DMS53 treated with DMSO at 0.1 percent for 48 hours (cell line): ENCODE results near the gene PPM1L.

ENCODE experiments used
- DNase-seq: peaks from one replicate; lab custom pipeline; 2025; ENCODE audit not compliant: unreplicated experiment; lab: John Stamatoyannopoulos, UW

PPM1L gene

DNA sequence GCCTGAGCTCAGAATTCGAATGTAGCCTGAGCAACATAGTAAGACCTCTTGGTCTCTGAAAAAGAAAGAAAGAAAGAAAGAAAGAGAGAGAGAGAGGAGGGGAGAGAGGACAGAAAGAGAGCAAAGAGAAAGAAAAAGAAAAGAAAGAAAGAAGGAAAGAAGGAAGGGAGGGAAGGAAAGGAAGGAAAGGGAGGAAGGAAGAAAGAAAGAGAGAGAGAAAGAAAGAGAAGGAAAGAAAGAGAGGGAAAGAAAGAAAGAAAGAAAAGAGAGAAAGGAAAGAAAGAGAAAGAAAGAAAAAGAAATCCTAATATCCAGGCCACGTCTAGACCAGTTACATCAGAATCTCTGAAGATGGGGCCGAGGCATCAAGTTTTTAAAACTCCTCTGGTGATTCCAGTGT is 50.7 kb downstream of the PPM1L start:
- no peak for DNase-seq

DNA sequence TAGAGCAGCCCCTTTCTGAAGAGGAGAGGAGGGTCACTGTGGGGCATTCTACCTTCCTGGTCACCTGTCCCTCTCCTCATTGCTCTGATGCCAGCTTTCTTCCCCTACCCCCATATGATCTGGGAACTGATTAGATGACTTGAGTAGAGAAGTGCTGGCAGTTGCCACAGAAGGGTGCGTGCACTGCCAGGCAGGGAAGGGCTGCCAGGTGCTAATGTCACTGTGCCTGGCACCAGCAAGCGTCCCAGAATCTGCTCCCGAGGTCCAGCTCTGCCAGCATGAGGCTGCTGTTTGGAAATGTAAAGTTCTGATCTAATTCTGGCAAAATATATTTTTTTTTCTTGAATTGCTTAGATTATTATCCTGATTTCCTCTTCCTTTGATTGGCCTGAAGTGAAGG is 52.8 kb downstream of the PPM1L start:
- no peak for DNase-seq

DNA sequence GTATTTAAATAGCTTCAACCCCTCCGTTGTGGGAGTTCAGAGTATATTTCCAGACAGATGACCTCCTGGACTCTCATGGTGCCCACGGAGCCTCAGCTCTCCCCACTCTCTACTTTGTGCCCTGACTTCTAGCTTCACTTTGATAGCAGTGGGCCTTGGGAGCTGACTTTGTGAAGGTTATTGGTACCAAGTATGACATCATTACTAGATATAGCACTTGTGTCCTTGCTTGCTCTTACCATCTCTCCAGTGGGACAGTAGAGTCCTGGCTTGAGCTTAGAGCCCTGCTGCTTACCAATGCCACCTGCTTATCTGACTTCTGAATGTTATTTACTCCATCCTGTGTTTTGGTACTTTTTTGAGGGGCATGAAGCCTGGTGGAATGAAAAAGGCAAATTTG is 53.4 kb downstream of the PPM1L start:
- no peak for DNase-seq

DNA sequence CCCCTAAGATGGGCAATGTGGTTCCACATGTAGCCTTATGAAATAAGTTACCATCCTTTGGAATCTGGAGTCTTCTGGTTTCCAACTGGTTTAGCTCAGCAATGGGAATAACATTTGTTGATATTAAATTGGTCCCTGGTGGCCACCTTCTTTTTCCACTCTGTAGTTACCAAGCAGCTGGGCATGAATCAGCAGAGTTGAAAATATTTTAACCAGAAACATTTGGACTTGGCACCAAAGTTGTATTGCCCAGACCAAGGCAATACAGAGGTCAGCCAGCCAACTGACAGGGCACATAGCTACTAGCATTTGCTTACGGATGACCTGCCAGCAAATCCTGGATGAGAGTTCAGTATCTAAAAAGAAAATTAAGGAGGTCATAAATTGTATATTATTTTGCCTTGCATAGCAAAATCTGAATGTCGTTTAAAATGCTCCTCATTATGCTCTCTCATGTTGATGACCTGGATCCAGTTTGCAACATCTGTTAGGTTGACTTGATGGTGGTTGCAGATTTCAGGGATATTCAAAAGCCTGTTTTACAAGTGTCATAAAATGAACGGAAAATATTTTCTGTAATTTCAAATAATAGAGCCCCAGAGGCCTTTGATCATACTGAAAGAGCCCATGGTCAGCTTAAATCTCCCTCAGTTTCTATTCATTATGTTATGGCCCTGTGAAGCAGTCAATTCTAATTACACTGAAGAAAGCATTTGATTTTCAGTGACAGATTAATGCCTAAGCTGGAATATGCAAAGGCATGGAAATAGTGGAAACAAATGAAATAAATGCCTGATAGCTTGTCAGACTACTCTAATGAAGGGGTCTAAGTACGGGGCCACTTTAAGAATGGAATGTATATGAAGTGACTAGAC is 54.6 kb downstream of the PPM1L start:
- DNase-seq, result no peak

DNA sequence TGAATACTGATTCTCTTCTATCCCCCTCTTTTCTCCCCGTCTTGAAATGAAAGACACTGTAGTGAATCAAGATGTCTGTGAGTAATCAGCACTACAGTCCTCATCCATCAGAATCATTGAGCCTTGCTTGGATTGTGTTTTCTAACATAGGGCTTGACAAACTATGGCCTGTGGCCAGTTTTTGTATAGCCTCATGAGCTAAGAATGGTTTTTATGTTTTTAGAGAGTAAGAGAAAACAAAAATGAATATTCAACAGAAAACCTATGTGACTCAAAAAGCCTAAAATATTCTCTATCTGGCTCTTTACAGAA is 55.2 kb downstream of the PPM1L start:
- no peak for DNase-seq

DNA sequence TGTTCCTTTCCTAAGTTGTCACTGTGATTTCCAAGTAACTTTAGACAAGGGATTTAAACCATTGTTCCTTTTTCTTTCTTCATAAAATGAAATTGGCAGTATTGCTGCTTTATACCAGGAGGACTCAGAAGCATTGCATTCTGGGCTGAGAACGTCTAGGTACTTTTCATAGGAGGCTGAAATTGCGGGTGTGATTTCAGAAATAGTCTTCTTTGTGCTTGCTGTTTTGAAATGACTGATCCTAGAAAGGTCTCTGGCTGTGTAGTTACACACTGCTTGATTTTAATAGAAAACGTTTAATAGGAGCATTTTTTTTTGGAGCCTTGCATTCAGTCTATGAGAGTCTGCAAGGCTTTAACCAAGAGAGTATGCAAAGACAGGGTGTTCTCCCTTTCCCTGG is 56.3 kb downstream of the PPM1L start:
- DNase-seq, result no peak

DNA sequence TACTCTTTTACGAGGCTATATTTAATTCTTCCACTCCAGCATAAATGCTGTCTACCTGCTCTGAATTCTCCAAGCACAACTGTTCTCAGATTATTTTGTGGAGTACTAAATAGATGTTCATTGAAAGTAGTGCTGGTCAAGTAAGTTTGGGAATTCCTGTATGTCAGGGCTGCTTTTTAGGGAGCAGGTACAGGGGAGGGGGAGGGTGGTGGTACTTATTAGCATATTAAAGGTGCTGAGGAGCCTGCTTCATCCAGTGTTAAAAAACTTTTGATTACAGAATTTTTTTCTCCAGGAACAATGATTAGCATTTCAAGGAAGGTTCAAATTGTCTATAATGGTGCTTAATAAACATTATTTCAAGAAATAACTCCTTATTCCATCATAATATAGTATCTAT is 59.2 kb downstream of the PPM1L start:
- no peak for DNase-seq

DNA sequence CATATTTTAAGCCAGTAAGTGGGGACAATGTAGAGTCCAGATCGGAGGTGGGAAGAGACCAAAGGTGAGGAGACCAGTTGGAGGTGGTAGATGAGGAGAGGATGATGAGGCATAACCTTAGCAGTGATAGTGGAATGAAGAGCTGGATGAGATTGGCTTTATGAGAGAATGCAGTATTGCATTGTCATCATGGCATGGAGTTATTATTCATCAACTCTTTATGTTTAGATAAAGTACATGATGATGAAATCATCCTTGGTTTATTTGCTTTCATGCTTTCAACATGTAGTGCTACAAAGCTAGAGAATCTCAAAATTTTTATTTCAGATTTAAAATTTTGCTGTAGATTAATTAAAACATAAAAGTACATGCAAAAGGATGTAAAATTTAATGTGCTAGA is 64.0 kb downstream of the PPM1L start:
- DNase-seq, result no peak

DNA sequence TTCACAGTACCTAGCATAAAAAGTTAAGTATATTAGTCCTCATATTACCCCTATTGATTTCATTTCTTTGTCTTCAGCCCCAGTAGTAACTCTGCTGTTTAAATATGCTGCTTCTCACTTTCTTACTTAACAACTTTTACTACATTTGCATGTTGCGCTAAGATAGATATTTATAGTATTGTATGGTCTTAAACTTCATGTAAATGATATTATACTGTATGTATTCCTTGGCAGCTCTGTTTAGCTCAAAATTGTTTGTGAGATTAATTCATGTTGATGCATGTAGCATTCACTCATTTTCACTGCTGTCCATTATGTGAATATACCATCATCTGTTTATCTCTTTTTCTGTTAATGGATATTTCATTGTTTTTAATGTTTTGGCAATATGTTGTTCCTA is 64.4 kb downstream of the PPM1L start:
- no peak for DNase-seq

DNA sequence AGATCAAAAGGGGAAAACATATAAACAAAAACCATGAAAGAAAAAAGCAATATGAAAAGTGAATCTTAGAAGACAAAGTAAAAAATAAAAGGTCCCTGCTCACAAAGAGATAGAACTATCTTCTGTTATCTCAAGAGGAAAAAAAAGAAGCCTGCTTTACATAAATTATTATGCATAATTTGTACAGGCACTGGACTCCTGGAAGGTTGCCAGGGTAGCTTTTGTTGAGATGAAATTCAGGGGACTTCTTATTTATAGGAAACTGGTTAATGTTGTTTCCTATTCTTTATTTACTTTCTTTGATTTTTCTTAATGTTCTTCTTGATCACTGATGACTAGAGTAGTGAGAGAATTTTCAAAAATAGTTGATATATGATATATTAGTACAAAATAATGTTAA is 66.9 kb downstream of the PPM1L start:
- DNase-seq, result no peak

DNA sequence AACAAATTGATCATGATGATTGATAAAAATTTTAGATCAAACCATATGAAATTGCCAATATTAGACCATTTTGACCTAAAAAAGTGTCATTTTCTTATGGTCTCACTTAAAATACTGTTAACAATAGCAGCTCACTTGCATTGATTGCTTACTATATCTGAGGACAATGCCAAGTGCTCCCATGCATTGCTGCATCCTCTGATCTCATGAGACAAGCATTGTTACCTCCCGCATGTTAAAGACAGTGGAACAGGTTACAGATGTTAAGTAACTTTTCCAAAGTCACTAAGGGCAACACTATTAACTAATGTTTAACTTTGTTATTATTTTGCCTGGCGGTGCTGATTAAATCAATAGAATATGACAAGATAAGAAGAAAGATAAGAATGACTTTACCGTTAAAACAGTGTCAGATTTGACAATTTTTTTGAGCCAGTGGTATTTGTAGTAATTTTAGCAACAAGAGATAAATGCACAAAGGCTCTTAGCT is 69.3 kb downstream of the PPM1L start:
- no peak for DNase-seq

DNA sequence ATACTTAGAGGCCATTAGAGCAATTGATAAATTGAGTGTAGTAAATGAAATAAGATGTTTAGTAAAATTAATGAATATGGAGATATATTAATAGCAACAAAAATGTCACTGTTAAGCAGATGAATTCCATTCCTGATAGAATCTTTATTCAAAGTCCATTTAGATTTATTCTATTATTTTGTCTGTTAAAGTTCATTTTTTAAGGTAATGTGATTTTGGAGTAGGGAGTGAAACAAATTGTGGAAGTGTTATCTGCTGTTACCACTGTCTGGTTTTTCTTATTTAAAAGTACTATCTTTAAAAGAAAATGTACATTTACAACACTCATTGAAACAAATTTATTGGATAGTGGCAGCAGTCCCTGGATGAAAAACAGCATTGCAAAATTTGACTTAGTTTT is 70.4 kb downstream of the PPM1L start:
- DNase-seq, result no peak

DNA sequence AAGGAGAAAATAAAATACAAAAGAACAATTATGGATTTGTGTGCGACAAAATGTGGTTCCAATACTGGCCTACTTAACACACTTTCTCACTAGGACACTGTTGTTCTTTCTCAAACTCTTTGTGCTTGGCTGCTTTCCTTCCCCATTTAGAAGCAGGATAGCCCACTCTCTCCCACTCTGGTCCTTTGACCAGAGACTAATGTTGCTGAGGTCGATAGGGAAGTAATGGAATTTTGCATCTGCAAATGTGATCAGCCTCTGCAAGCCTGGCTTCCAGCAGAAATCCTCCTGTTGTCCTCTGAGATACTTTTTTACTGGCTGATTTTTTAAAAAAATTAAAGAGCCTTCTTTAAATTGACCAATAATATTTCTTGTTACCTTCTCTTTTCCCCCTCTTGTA is 71.0 kb downstream of the PPM1L start:
- DNase-seq, result no peak

DNA sequence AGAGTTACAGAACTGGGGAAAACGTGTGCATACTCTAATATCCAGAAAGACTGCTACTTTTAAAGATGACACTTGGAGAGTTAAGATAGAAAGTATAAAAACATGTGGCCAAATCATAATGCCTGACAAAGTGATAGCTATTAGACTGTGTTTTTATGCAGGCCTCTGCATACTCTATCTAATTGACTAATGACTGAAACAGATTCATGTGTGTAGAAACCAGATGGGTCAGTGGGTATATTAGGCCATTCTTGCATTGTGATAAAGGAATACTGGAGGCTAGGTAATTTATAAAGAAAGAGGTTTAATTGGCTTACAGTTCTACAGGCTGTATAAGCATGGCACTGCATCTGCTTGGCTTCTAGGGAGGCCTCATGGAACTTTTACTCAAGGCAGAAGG is 71.5 kb downstream of the PPM1L start:
- no peak for DNase-seq

DNA sequence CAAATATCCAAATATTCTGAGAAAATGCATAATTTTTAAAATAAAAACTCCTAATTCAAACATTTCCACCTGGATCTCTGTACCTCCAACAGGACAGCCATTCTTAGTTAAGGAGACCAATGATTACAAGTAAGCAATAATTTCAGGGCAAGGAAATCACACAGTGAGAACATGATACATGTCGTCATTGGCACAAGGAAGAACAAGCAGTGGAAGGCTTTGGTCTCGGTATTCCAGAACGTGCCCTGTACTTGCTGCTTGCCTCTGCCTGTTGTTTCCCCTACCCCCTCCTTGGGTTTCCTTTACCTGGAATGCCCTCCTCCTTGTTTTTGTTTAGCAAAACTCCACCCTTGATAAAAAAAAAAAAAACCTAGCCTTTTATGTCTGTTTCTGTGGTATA is 72.8 kb downstream of the PPM1L start:
- no peak for DNase-seq

DNA sequence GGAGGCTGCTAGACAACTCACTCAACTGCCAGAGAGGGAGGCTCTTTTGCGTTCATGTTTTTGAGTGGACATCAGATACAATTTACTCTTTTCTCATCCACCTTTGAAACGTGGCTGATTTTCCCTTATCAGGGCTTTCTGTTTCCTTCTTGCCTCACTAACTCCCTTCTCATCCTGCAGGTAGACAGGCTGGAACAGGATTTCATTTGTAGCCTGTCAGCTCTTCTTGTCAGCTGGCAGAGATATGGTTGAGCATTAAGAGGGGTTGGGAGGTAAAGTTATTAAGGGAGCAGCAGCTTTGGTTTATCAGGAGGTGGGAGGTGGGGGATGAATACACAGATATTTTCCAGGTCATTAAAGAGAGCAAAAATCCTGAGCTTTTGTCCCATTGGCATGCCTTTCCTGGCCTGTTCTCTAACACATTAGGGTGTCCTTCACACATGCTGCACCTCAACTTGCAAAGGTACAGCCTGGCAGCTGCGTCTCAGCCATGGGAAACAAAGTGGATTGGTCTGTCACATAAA is 73.5 kb downstream of the PPM1L start:
- no peak for DNase-seq

DNA sequence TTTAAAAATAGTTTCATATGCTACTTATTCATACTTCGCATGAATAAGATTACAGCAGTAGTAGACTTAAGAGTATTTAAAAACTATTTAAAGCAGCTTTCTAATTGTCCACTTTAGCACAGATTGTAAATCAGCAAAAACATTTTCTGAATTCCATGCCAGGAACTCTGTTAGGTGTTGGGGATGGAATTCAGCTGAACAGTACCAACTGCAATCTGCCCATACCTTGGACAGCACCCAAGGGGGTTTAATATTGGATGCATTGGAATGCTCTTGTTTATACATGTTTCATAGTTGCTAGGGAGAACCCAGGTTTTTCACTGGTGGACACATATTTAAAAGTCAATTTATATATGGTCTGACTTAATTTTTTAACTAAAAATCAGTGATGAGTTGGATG is 74.8 kb downstream of the PPM1L start:
- DNase-seq, result no peak

DNA sequence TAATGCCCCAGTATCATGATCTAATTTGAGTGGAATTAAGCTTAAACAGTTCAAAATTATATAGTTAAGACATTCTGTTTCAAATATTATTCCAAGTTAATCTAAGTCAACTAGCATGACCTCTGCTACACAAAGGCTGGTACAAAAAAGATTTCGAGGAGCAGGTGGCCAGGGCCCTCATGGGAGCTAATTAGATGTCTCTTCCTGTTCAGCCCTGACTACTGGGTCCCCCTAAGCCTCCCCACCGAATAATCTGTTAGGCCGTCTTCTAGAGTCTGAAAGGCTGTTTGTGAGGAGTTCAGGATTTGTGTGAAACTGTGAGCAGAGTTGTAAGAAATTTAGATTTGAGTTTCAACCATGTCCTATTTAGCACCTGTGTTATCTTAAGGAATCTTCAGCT is 75.4 kb downstream of the PPM1L start:
- DNase-seq, result no peak

DNA sequence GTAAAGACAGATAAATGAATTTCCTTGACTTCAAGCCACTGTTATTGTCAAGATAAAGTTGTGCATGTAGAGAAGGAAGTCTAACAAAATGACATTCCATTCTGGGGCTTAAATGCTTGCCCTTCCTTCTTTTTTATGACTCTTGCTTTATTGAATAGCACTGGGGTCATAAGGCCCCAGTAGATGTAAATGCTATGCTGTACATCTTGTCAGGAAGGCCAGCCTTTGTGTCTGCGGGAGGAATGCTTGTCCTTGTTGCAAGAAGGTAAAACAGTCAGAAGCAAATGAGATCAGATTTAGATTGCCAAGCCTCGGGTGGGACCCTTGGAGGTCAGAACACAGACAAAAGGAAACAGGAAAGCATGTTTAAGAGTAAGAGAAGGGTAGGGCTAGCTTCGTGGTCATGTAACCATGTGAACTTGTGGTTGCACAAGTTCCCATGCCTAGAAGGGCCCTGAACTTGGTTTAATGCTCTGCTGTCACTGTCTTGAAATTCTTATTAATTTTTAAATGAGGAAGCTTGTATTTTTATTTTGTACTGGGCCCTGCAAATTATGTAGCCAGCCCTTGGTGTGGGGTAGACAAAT is 81.5 kb downstream of the PPM1L start:
- DNase-seq, result no peak

DNA sequence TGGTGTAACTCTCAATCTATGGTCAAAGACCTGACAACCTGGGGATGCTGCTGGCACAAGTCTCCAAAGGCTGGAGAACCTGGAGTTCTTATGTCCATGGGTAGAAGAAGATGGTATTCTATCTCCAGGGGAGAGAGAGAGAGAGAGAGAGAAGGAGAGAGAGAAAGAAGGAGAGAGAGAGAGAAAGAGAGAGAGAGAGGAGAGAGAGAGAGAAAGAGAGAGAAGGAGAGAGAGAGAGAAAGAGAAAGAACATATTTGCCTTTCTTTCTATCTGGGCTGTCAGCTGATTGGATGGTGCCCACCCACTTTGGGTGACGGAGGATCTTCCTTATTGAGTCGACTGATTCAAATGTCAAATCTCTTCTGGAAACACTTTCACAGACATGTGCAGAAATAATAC is 84.6 kb downstream of the PPM1L start:
- DNase-seq, result no peak

DNA sequence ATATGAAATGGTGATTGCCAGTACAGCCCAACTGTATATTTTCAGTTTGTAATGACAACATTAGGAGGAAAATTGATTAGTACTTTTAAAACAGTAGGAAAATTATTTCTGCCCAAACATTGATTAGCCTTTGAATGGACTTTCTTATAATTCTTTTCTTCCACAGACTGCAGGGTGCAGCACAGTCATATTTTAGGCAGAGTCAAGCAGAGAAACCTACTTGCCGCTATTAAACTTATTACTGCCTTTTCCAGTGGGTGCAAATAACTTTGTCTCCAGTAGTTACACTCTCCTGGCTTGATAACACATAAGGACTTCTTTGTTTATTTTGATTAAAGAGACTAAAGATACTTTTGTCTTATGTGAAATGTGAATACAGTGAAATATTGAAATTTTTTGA is 85.4 kb downstream of the PPM1L start:
- DNase-seq, result no peak
